B cell (primary cell): ENCODE results near the gene SPSB3. TPM values are rescaled to one million over a fixed set of nuclear protein-coding genes. Genes with fewer than 3 reads are reported as not detected.

Experiments used
- ATAC-seq: fragments of 200-7000 bp; cut with Tn5 transposase; one replicate; pipeline ENCODE4 v1.10.0; 2021; ENCODE audit warnings: low read depth, mild to moderate bottlenecking, moderate number of reproducible peaks, moderate library complexity
- CTCF ChIA-PET: fragments of 350-600 bp; sonication (Branson Sonifier 250); formaldehyde crosslinking; loops from one replicate; lab custom pipeline; 2021; ENCODE audit warnings: antibody characterized with exemption, inconsistent platforms; lab: Charles Lee
- POLR2A ChIA-PET: fragments of 350-600 bp; sonication (Branson Sonifier 250); formaldehyde crosslinking; loops from one replicate; lab custom pipeline; 2021; ENCODE audit warnings: antibody characterized with exemption; lab: Charles Lee
- DNase-seq: peaks from one replicate; pipeline ENCODE4 v3.0.0; 2013
- H2AFZ ChIP-seq: 2 replicates; pipeline ENCODE4 v1.6.1; 2012; ENCODE audit warnings: mild to moderate bottlenecking, low read depth, low read length; ENCODE audit not compliant: insufficient read depth, poor library complexity, severe bottlenecking
- H3K27ac ChIP-seq, 2 donors: 1 replicate in 1 of 2; 2 replicates in 1 of 2; pipeline ENCODE4 v1.5.1; 2012 to 2013; ENCODE audit warnings: low read length in 2 of 2, mild to moderate bottlenecking in 2 of 2, moderate library complexity in 1 of 2
- H3K27me3 ChIP-seq, 4 experiments: fragments of 200-600 bp in 1 of 4; sonication (generic) in 1 of 4; replicated peaks in 1 of 4; 1 replicate in 2 of 4; 2 replicates in 2 of 4; pipeline versions ENCODE4 v1.6.1 to v1.7.0; 2013 to 2016; ENCODE audit warnings: low read length in 3 of 4, mild to moderate bottlenecking in 2 of 4, mixed read lengths in 1 of 4, moderate library complexity in 1 of 4; ENCODE audit not compliant: insufficient read depth in 4 of 4, control insufficient read depth in 3 of 4; ENCODE audit errors: control extremely low read depth in 1 of 4
- H3K36me3 ChIP-seq, 2 experiments: replicated peaks in 1 of 2; 1 replicate in 1 of 2; 2 replicates in 1 of 2; pipeline versions ENCODE4 v1.6.1 to v1.7.1; 2013; ENCODE audit warnings: low read length in 1 of 2; ENCODE audit not compliant: insufficient read depth in 2 of 2, control insufficient read depth in 1 of 2; ENCODE audit errors: control extremely low read depth in 1 of 2, extremely low read depth in 1 of 2
- H3K4me1 ChIP-seq, 2 donors: fragments of 200-600 bp in 1 of 2; sonication (generic) in 1 of 2; 1 replicate in 1 of 2; 2 replicates in 1 of 2; pipeline versions ENCODE4 v1.5.1 to v1.6.1; 2013 to 2017; ENCODE audit warnings: low read length in 2 of 2; ENCODE audit not compliant: control insufficient read depth in 2 of 2, insufficient read depth in 2 of 2
- H3K4me2 ChIP-seq: replicated peaks from 2 replicates; pipeline ENCODE3; 2012; ENCODE audit warnings: mild to moderate bottlenecking, low read depth, low read length; ENCODE audit not compliant: poor library complexity, severe bottlenecking
- H3K4me3 ChIP-seq, 5 experiments: fragments of 200-600 bp in 1 of 5; sonication (generic) in 1 of 5; 1 replicate in 3 of 5; 2 replicates in 2 of 5; pipeline versions ENCODE4 v1.5.1 to v1.7.0; 2011 to 2016; ENCODE audit warnings: low read length in 4 of 5, mild to moderate bottlenecking in 4 of 5, low read depth in 2 of 5, control low read depth in 1 of 5, moderate library complexity in 1 of 5; ENCODE audit not compliant: insufficient read depth in 1 of 5; ENCODE audit errors: control extremely low read depth in 1 of 5, extremely low read depth in 1 of 5
- H3K79me2 ChIP-seq: fragments of 200-600 bp; sonication (generic); one replicate; pipeline ENCODE4 v1.6.0; 2016; ENCODE audit warnings: low read length; ENCODE audit not compliant: control insufficient read depth, insufficient read depth
- H3K9ac ChIP-seq: fragments of 200-600 bp; sonication (generic); 2 replicates; pipeline ENCODE4 v1.6.1; 2017; ENCODE audit warnings: mild to moderate bottlenecking, low read length, moderate library complexity
- H3K9me3 ChIP-seq, 3 donors: one replicate each; pipeline versions ENCODE4 v1.6.1 to v1.7.1; 2013; ENCODE audit warnings: low read length in 2 of 3; ENCODE audit not compliant: control insufficient read depth in 2 of 3, insufficient read depth in 1 of 3; ENCODE audit errors: control extremely low read depth in 1 of 3
- H4K20me1 ChIP-seq: 2 replicates; pipeline ENCODE4 v1.6.0; 2012; ENCODE audit warnings: mild to moderate bottlenecking, low read length; ENCODE audit not compliant: insufficient read depth, control insufficient read depth, poor library complexity, severe bottlenecking
- H3K27ac Mint-ChIP-seq: one replicate; pipeline ENCODE4 v1.8.0; 2021; ENCODE audit warnings: mixed read lengths
- H3K27me3 Mint-ChIP-seq: one replicate; pipeline ENCODE4 v1.8.0; 2021; ENCODE audit warnings: mixed read lengths
- H3K4me1 Mint-ChIP-seq: one replicate; pipeline ENCODE4 v1.8.0; 2021; ENCODE audit warnings: mixed read lengths
- H3K4me3 Mint-ChIP-seq: one replicate; pipeline ENCODE4 v1.8.0; 2021; ENCODE audit warnings: mixed read lengths
- H3K9me3 Mint-ChIP-seq: one replicate; pipeline ENCODE4 v1.8.0; 2022; ENCODE audit warnings: mixed read lengths; ENCODE audit not compliant: insufficient read depth
- EZH2 ChIP-seq: IDR thresholded peaks from 2 replicates; pipeline ENCODE4 v1.6.1; 2012; ENCODE audit warnings: borderline replicate concordance, low read depth, mild to moderate bottlenecking, moderate library complexity, low read length; ENCODE audit not compliant: insufficient read depth, poor library complexity, severe bottlenecking
- WGBS: methylation state at CpG from one replicate; pipeline ENCODE4 v1.1.5; 2013; ENCODE audit warnings: missing lambda C conversion rate; ENCODE audit not compliant: insufficient coverage; 5-methylcytosine and 5-hydroxymethylcytosine counted together
- intact Hi-C: fragments of 100-400 bp; cut with micrococcal nuclease; formaldehyde crosslinking; loops from one replicate; pipeline ENCODE4 v1.10.0; 2022
- polyA plus RNA-seq: library from polyadenylated mRNA; depleted of rRNA; stranded (reverse); fragments of >200 nt; gene quantifications from 2 replicates; pipeline ENCODE4 v1.2.3, GENCODE V29; 2012
- total RNA-seq, 2 donors: library from RNA; stranded (reverse); fragments of 120-200 nt in 1 of 2; gene quantifications; 1 replicate in 1 of 2; 2 replicates in 1 of 2; pipeline versions ENCODE4 v1.2.3 to v1.2.4, GENCODE V29; 2013 to 2022
- TF ChIP-seq, protein P1 (sequence below): fragments of 200-600 bp; IDR thresholded peaks from one replicate; pipeline ENCODE4 v1.8.0; 2022; ENCODE audit warnings: antibody characterized with exemption, mild to moderate bottlenecking

Gene SPSB3
- total and polyA plus RNA-seq, 2 donors (not counting 1 experiment from before 2014, with no cell fraction given) = 91.2 to 264 TPM

DNA sequence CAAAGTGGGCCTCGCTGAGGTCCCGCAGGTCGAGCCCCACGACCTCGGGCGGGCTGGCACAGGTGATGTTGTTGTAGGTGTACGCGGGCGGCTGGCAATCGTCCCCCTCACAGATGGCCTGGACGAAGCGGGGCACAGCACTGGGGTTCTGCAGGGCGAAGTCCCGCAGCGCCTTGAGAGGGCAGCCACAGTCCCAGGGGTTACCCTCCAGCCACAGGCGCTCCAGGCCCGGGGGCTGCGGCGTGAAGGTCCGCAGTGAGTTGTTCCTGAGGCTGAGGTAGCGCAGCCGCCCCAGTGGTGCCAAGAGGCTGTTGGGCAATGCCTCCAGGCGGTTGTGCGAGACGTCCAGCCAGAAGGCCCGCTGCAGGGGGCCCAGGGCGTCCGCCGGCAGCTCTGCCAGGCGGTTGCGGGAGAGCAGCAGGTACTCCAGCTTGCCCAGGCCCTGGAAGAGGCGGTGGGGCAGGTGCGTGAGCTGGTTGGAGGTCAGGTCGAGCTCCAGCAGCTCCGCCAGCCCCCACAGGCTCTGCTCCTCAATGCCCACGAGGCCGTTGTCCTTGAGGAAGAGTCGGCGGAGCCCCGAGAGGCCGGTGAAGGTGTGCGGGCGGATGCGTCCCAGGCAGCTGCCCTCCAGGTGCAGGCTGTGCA, 8.4 kb upstream of the SPSB3 start:
- H3K79me2 ChIP-seq = peaks cover 44% of the 10 kb centered on the region
- WGBS = 97% methylated on average over 44 of the region's 44 CpGs
- H3K4me2 ChIP-seq = no peak overlapping the region
- H3K27ac ChIP-seq = no peak overlapping the region
- no peaks in the 10 kb centered on the region for H3K27me3 ChIP-seq
- peaks cover 33% of the 10 kb centered on the region for H4K20me1 ChIP-seq
- CTCF ChIA-PET = no interaction called here
- H3K9ac ChIP-seq = no peak overlapping the region
- no peak overlapping the region for H3K4me3 ChIP-seq
- H3K9me3 ChIP-seq = no peaks in the 10 kb centered on the region
- H3K9me3 Mint-ChIP-seq = no peaks in the 10 kb centered on the region
- H3K4me1 Mint-ChIP-seq = no peaks in the 10 kb centered on the region
- H3K27ac Mint-ChIP-seq = no peak overlapping the region
- intact Hi-C loops = no loop called here
- no peak for ATAC-seq
- H2AFZ ChIP-seq = no peak overlapping the region
- no peak overlapping the region for H3K4me3 Mint-ChIP-seq
- no peaks in the 10 kb centered on the region for H3K4me1 ChIP-seq
- TF ChIP-seq, protein P1, sequence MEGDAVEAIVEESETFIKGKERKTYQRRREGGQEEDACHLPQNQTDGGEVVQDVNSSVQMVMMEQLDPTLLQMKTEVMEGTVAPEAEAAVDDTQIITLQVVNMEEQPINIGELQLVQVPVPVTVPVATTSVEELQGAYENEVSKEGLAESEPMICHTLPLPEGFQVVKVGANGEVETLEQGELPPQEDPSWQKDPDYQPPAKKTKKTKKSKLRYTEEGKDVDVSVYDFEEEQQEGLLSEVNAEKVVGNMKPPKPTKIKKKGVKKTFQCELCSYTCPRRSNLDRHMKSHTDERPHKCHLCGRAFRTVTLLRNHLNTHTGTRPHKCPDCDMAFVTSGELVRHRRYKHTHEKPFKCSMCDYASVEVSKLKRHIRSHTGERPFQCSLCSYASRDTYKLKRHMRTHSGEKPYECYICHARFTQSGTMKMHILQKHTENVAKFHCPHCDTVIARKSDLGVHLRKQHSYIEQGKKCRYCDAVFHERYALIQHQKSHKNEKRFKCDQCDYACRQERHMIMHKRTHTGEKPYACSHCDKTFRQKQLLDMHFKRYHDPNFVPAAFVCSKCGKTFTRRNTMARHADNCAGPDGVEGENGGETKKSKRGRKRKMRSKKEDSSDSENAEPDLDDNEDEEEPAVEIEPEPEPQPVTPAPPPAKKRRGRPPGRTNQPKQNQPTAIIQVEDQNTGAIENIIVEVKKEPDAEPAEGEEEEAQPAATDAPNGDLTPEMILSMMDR = no peak
- TF ChIP-seq EZH2 = no peak
- H3K27me3 Mint-ChIP-seq = no peaks in the 10 kb centered on the region
- POLR2A ChIA-PET = no interaction called here
- no peak for DNase-seq
- peaks cover 0 to 30% of the 10 kb centered on the region in 2 experiments for H3K36me3 ChIP-seq

- Histone ChIP-seq H3K27ac (no peak overlapping the region), H3K4me1 (no peaks in the 10 kb centered on the region), H3K27me3 (no peaks in the 10 kb centered on the region), H4K20me1 (peaks cover 38% of the 10 kb centered on the region), H3K36me3 (peaks cover 0 to 32% of the 10 kb centered on the region in 2 experiments), H3K79me2 (peaks cover 49% of the 10 kb centered on the region), H3K4me2 (no peak overlapping the region), H2AFZ (no peak overlapping the region), H3K9me3 (no peaks in the 10 kb centered on the region), H3K9ac (no peak overlapping the region), H3K4me3 (no peak overlapping the region)
- no peak for TF ChIP-seq EZH2
- TF ChIP-seq, protein P1 = no peak
- Mint-ChIP-seq H3K9me3 (no peaks in the 10 kb centered on the region), H3K27ac (no peak overlapping the region), H3K4me1 (no peaks in the 10 kb centered on the region), H3K4me3 (no peak overlapping the region), H3K27me3 (no peaks in the 10 kb centered on the region)
- 99% methylated on average over 15 of the region's 15 CpGs for WGBS
- intact Hi-C loops = no loop called here
- DNase-seq = no peak
- ChIA-PET CTCF (no interaction called here), POLR2A (no interaction called here)
- ATAC-seq = no peak
These were observed 7.9 kb upstream of the SPSB3 start for GRCh38 chr16:1790261-1790610.
